ENCODE results near the gene CWC25.

GRCh38 chr17:38796451-38797157 is 28.5 kb downstream of the CWC25 start:
- TF ChIP-seq POLR2AphosphoS5 (IDR thresholded peaks at IDR 0.05; ENCODE audit: borderline replicate concordance, low read depth, low read length) (no peak), EZH2 (IDR thresholded peaks at IDR 0.05) (no peak)

Data from SK-N-MC (cell line).